GM21515 (cell line): Measurements from ENCODE around the gene STARD8.

Source experiments
- ATAC-seq: cut with Tn5 transposase; IDR thresholded peaks from one replicate; pipeline ENCODE4 v1.9.1; 2021; ENCODE audit not compliant: unreplicated experiment

The STARD8 gene

GRCh38 chrX:68710870-68711576, 63.6 kb downstream of the STARD8 start:
- ATAC-seq: no peak

- ATAC-seq: no peak
Observed at GRCh38 chrX:68711845-68712244, 64.4 kb downstream of the STARD8 start.

GRCh38 chrX:68714856-68715255, 67.4 kb downstream of the STARD8 start:
- no peak for ATAC-seq

GRCh38 chrX:68717196-68717595, 69.7 kb downstream of the STARD8 start:
- ATAC-seq: no peak

- ATAC-seq: no peak
Observed at GRCh38 chrX:68717663-68718442, 70.4 kb downstream of the STARD8 start.

- no peak for ATAC-seq
Observed at GRCh38 chrX:68718443-68718820, 71.0 kb downstream of the STARD8 start.

- ATAC-seq: no peak
Observed at GRCh38 chrX:68719181-68719903, 71.9 kb downstream of the STARD8 start.

- no peak for ATAC-seq
Observed at GRCh38 chrX:68719904-68720614, 72.6 kb downstream of the STARD8 start.

GRCh38 chrX:68720851-68721250, 73.4 kb downstream of the STARD8 start:
- no peak for ATAC-seq

- no peak for ATAC-seq
Observed at GRCh38 chrX:68721546-68721945, 74.1 kb downstream of the STARD8 start.

- ATAC-seq: no peak
Observed at GRCh38 chrX:68721991-68722860, 74.8 kb downstream of the STARD8 start.

GRCh38 chrX:68723491-68724155, 76.2 kb downstream of the STARD8 start:
- no peak for ATAC-seq

- ATAC-seq: no peak
Observed at GRCh38 chrX:68724531-68725020, 77.1 kb downstream of the STARD8 start.

- no peak for ATAC-seq
Observed at GRCh38 chrX:68725756-68726365, 78.4 kb downstream of the STARD8 start.

- no peak for ATAC-seq
Observed at GRCh38 chrX:68726366-68726765, 78.9 kb downstream of the STARD8 start.

- no peak for ATAC-seq
Observed at GRCh38 chrX:68727696-68728095, 80.2 kb downstream of the STARD8 start.

- no peak for ATAC-seq
Observed at GRCh38 chrX:68728186-68728585, 80.7 kb downstream of the STARD8 start.

- no peak for ATAC-seq
Observed at GRCh38 chrX:68731254-68731653, 83.8 kb downstream of the STARD8 start.

- peak; percentile 78 for ATAC-seq
Observed at GRCh38 chrX:68732906-68733493, 85.5 kb downstream of the STARD8 start.
